Measurements from ENCODE around the gene VPS13D. TPM values are rescaled to one million over a fixed set of nuclear protein-coding genes. Genes with fewer than 3 reads are reported as not detected.
A peak's percentile ranks its signal among the peaks of the same experiment; 100 is the strongest.

The VPS13D gene
- total RNA-seq, 4 donors from 2014 or later: 60.9 to 91.6 (median 71.6) TPM

DNA sequence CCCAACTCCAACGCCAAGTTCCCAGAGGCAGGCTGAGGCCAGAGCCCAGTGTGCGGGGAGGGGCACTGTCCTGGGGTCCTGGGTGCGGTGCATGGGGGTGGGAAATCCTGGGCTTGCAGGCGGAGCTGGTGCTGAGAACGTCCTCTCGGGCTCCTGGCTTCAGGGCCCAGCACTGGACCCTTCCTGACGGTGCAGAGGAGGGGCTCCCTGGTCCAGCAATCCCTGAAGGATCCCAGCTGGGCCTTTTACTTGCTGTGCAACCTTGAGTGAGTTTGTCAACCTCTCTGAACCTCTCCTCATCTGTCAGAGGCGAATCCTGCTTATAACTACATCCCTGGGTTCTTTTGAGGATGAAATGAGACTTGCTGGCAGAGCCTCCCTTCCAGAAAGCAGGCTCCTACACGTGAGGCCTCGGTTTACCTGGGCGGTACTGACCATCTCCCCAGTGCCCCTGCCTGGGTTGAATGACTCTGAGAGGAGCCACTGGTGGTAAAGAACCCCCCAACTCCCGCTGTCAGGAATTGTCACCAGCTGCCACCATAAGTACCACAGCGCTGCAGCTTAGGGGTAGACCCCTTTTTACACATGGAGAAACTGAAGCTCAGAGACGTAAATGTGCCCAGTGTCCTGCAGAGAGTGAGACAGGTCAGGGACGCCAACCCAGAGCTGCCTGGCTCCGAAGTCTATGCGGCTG lies 310.9 kb downstream of the VPS13D start:
- ATAC-seq: peak in 1 of 2 donors; percentile 6
- no peak for DNase-seq
- intact Hi-C loops (cut with DNase I; ENCODE audit: low total_unique reads): loop anchor here (1.0 to 5.0 kb wide), 2 partner anchors 79 to 88 kb away; no protein-coding TSS in a partner anchor

DNA sequence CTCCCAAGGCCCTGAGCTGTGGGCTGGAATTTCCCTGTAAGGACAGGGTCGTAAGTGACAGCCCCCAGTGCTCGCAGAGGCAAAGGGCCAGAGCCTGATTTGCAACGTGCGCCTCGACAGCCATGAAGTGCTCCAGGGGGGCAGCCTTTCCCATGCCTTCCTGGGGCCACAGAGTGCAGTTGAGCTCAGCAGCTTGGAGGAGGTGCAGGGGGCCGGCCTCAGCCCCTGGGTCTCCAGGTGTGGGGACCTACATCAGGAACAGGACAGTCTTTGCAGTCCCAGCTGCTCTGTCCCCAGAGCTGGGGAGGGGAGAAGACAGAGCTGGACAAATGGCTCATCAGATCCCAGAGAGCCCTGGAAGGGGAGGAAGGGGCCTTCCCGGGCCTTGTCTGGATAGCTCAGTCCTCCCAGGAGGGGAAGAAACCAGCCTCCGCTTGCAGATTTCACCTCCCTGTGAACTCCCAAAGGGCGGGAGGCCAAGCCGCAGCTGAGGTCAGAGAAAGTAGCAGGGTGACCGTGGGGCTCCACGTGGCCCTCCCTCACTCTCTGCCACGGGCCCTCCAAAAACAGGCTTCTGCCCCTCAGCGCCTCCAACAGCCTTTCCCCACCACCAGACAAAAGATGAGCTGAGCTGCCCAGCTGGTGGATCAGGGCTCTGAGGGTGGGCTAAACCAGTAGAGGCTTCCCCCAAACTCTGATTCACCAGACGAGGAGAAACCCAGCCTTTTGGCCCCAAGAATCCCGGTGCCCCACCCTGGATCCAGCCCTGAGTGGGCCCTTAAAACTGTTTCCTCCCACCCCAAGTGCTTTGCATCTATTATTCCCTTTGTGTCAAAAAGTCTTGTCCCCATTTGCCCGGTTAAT lies 311.7 kb downstream of the VPS13D start:
- Histone ChIP-seq H3K4me3 (no peak overlapping the region), H3K27ac (peak overlapping the region; percentile 55 to 83 (median 78)), H3K9me3 (no peaks in the 10 kb centered on the region), H3K4me1 (peaks cover 13 to 21% of the 10 kb centered on the region in 2 donors), H3K27me3 (no peaks in the 10 kb centered on the region), H3K36me3 (no peaks in the 10 kb centered on the region)
- intact Hi-C loops (cut with DNase I; ENCODE audit: low total_unique reads) (loop anchor here (5.0 kb wide), 1 partner anchor 89 kb away; no protein-coding TSS in a partner anchor), in situ Hi-C loops (cut with MboI; ENCODE audit: low sequenced_read_pairs in 4 of 4) (loop anchor here in 1 of 4 donors (10.0 kb wide), 1 partner anchor 53 kb away; no protein-coding TSS in a partner anchor)
- TF ChIP-seq, protein P1, sequence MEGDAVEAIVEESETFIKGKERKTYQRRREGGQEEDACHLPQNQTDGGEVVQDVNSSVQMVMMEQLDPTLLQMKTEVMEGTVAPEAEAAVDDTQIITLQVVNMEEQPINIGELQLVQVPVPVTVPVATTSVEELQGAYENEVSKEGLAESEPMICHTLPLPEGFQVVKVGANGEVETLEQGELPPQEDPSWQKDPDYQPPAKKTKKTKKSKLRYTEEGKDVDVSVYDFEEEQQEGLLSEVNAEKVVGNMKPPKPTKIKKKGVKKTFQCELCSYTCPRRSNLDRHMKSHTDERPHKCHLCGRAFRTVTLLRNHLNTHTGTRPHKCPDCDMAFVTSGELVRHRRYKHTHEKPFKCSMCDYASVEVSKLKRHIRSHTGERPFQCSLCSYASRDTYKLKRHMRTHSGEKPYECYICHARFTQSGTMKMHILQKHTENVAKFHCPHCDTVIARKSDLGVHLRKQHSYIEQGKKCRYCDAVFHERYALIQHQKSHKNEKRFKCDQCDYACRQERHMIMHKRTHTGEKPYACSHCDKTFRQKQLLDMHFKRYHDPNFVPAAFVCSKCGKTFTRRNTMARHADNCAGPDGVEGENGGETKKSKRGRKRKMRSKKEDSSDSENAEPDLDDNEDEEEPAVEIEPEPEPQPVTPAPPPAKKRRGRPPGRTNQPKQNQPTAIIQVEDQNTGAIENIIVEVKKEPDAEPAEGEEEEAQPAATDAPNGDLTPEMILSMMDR (IDR thresholded peaks at IDR 0.05 in 4 of 5, conservative IDR thresholded peaks at IDR 0.05 in 1 of 5): no peak
- no peak for TF ChIP-seq POLR2A (IDR thresholded peaks at IDR 0.05)
- DNase-seq (peak in 1 of 2 donors; percentile 36), ATAC-seq (no peak)

More for the DNA sequence above, 310.9 kb downstream of the VPS13D start:
- in situ Hi-C loops (cut with MboI; ENCODE audit: low sequenced_read_pairs in 4 of 4): loop anchor here in 1 of 4 donors (10.0 kb wide), 1 partner anchor 54 kb away; no protein-coding TSS in a partner anchor
- TF ChIP-seq, protein P1 (IDR thresholded peaks at IDR 0.05 in 4 of 5, conservative IDR thresholded peaks at IDR 0.05 in 1 of 5): no peak
- no peak for TF ChIP-seq POLR2A (IDR thresholded peaks at IDR 0.05)
- H3K27ac ChIP-seq: peak overlapping the region; percentile 75 to 83 (median 81)
- H3K27me3 ChIP-seq: no peaks in the 10 kb centered on the region
- H3K9me3 ChIP-seq: no peaks in the 10 kb centered on the region
- peak overlapping the region; percentile 22 to 40 (median 37) for H3K4me3 ChIP-seq
- no peaks in the 10 kb centered on the region for H3K36me3 ChIP-seq
- H3K4me1 ChIP-seq: peaks cover 13 to 18% of the 10 kb centered on the region in 2 donors

DNA sequence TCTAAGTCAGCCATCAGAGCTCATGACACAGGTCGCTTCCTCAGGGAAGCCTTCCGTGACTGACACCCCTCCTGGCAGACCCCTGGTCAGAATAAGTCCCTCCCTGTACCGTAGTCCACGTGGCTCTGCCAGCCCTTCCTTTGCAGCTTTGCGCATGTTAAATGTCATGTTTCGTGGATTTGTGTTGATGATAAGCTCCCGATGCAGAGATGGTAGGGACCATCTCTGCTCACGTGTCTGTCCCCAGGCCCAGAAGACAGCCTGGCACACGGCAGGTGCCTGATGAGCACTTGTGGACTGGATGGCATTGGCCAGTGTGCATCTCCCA lies 312.3 kb downstream of the VPS13D start:
- no peak for DNase-seq
- peak overlapping the region in 3 of 4 donors; percentile 55 to 83 (median 82) for H3K27ac ChIP-seq
- intact Hi-C loops (cut with DNase I; ENCODE audit: low total_unique reads): loop anchor here (5.0 kb wide), 1 partner anchor 90 kb away; no protein-coding TSS in a partner anchor

More for the DNA sequence above, 312.3 kb downstream of the VPS13D start:
- Histone ChIP-seq H3K27me3 (no peaks in the 10 kb centered on the region), H3K9me3 (no peaks in the 10 kb centered on the region), H3K4me3 (no peak overlapping the region), H3K36me3 (no peaks in the 10 kb centered on the region), H3K4me1 (peaks cover 18 to 27% of the 10 kb centered on the region in 2 donors)
- TF ChIP-seq POLR2A (IDR thresholded peaks at IDR 0.05): no peak
- TF ChIP-seq, protein P1 (IDR thresholded peaks at IDR 0.05 in 4 of 5, conservative IDR thresholded peaks at IDR 0.05 in 1 of 5): no peak
- in situ Hi-C loops (cut with MboI; ENCODE audit: low sequenced_read_pairs in 4 of 4): loop anchor here in 1 of 4 donors (10.0 kb wide), 1 partner anchor 53 kb away; no protein-coding TSS in a partner anchor
- ATAC-seq: no peak
